Thyroid gland (tissue), 4 donors: ENCODE measurements around the gene PLEKHA7.

ENCODE experiments used
- CTCF ChIP-seq, 6 experiments: fragments of 200-600 bp in 3 of 6; fragments of 450-650 bp in 3 of 6; sonication (generic) in 3 of 6; IDR thresholded peaks; one replicate each; pipeline ENCODE4 v1.5.1; 2016 to 2019; ENCODE audit warnings: antibody characterized with exemption in 6 of 6, mild to moderate bottlenecking in 2 of 6, inconsistent platforms in 1 of 6, moderate library complexity in 1 of 6
- POLR2A ChIP-seq, 2 donors: fragments of 450-650 bp; IDR thresholded peaks; one replicate each; pipeline ENCODE4 v1.6.1; 2017; ENCODE audit warnings: antibody characterized with exemption in 2 of 2, mild to moderate bottlenecking in 2 of 2, moderate library complexity in 1 of 2

GRCh38 chr11:17021511-17021910 lies 7.3 kb upstream of the PLEKHA7 start:
- TF ChIP-seq CTCF (IDR thresholded peaks at IDR 0.05) (no peak), POLR2A (IDR thresholded peaks at IDR 0.05) (no peak)
